GM21390 (cell line): ENCODE measurements around the gene WNK4.
A peak's percentile ranks its signal among the peaks of the same experiment; 100 is the strongest.
"Not testable (repeated sequence)": the region's sequence is repeated elsewhere in the genome, so short reads cannot be mapped to it uniquely, and the experiment has no call there.

ENCODE experiments used
- ATAC-seq: cut with Tn5 transposase; IDR thresholded peaks from one replicate; pipeline ENCODE4 v1.9.1; 2021; ENCODE audit not compliant: unreplicated experiment

Gene WNK4

GRCh38 chr17:42779936-42780850, at the start of gene WNK4:
Gene WNK4 (plus strand): TSS chr17:42780610. CDS start chr17:42780699, 89 bp downstream.
- ATAC-seq = no peak

GRCh38 chr17:42740699-42741098, 39.7 kb upstream of the WNK4 start:
- ATAC-seq = no peak

GRCh38 chr17:42742916-42743315, 37.5 kb upstream of the WNK4 start:
- ATAC-seq = not testable (repeated sequence)

- ATAC-seq = no peak
Measured at GRCh38 chr17:42743595-42744282, 36.7 kb upstream of the WNK4 start.

GRCh38 chr17:42744283-42744805, 36.1 kb upstream of the WNK4 start:
- peak; percentile 52 for ATAC-seq

- peak; percentile 69 for ATAC-seq
Measured at GRCh38 chr17:42744806-42745617, 35.4 kb upstream of the WNK4 start, which contains the start of gene EZH1. Gene EZH1 (minus strand): TSS chr17:42745040. CDS start chr17:42728941, 16,099 bp downstream.

- ATAC-seq = no peak
Measured at GRCh38 chr17:42748202-42748907, 32.1 kb upstream of the WNK4 start.

GRCh38 chr17:42748908-42749798, 31.3 kb upstream of the WNK4 start:
- ATAC-seq = no peak

- no peak for ATAC-seq
Measured at GRCh38 chr17:42750739-42751344, 29.6 kb upstream of the WNK4 start.

GRCh38 chr17:42751628-42752027, 28.8 kb upstream of the WNK4 start:
- ATAC-seq = no peak

- no peak for ATAC-seq
Measured at GRCh38 chr17:42754782-42755181, 25.6 kb upstream of the WNK4 start.

GRCh38 chr17:42759982-42760651, 20.3 kb upstream of the WNK4 start:
- no peak for ATAC-seq

GRCh38 chr17:42760652-42761581, 19.5 kb upstream of the WNK4 start, which contains the start of gene RAMP2:
Gene RAMP2 (plus strand): TSS chr17:42761227. CDS start chr17:42761262, 35 bp downstream.
- no peak for ATAC-seq

- ATAC-seq = no peak
Measured at GRCh38 chr17:42761638-42762037, 18.8 kb upstream of the WNK4 start.

GRCh38 chr17:42766124-42766523, 14.3 kb upstream of the WNK4 start:
- ATAC-seq = no peak

GRCh38 chr17:42767512-42767911, 12.9 kb upstream of the WNK4 start:
- ATAC-seq = no peak

GRCh38 chr17:42768006-42768405, 12.4 kb upstream of the WNK4 start:
- not testable (repeated sequence) for ATAC-seq
